HG03103 (cell line): ENCODE measurements around the gene SPSB4.

ENCODE experiments used
- ATAC-seq: cut with Tn5 transposase; IDR thresholded peaks from one replicate; pipeline ENCODE4 v1.9.1; 2021; ENCODE audit warnings: low read depth; ENCODE audit not compliant: unreplicated experiment

SPSB4 gene

GRCh38 chr3:141052201-141053069 lies 1.3 kb downstream of the SPSB4 start:
- ATAC-seq: no peak

GRCh38 chr3:141055136-141055535 lies 4.0 kb downstream of the SPSB4 start:
- no peak for ATAC-seq

GRCh38 chr3:141055536-141056445 lies 4.6 kb downstream of the SPSB4 start:
- no peak for ATAC-seq

GRCh38 chr3:141056751-141057171 lies 5.6 kb downstream of the SPSB4 start:
- ATAC-seq: no peak

GRCh38 chr3:141057436-141057835 lies 6.3 kb downstream of the SPSB4 start:
- ATAC-seq: no peak

- ATAC-seq: no peak
Observed at GRCh38 chr3:141057946-141058800, 7.0 kb downstream of the SPSB4 start.

- no peak for ATAC-seq
Observed at GRCh38 chr3:141058996-141059395, 7.8 kb downstream of the SPSB4 start.

- no peak for ATAC-seq
Observed at GRCh38 chr3:141059816-141060215, 8.7 kb downstream of the SPSB4 start.

- ATAC-seq: no peak
Observed at GRCh38 chr3:141060327-141060726, 9.2 kb downstream of the SPSB4 start.

- no peak for ATAC-seq
Observed at GRCh38 chr3:141063831-141064230, 12.7 kb downstream of the SPSB4 start.

GRCh38 chr3:141064255-141064926 lies 13.2 kb downstream of the SPSB4 start:
- no peak for ATAC-seq

- no peak for ATAC-seq
Observed at GRCh38 chr3:141065258-141065657, 14.1 kb downstream of the SPSB4 start.

- ATAC-seq: no peak
Observed at GRCh38 chr3:141065841-141066805, 15.0 kb downstream of the SPSB4 start.

GRCh38 chr3:141067206-141067974 lies 16.2 kb downstream of the SPSB4 start:
- no peak for ATAC-seq

- no peak for ATAC-seq
Observed at GRCh38 chr3:141070229-141070628, 19.1 kb downstream of the SPSB4 start.

- ATAC-seq: no peak
Observed at GRCh38 chr3:141070727-141071357, 19.7 kb downstream of the SPSB4 start.

- no peak for ATAC-seq
Observed at GRCh38 chr3:141071681-141072260, 20.6 kb downstream of the SPSB4 start.
